ENCODE results near the gene WARS2.
"Not testable (repeated sequence)": the region's sequence is repeated elsewhere in the genome, so short reads cannot be mapped to it uniquely, and the experiment has no call there.

WARS2 gene

GRCh38 chr1:119139403-119139802, 1.1 kb downstream of the WARS2 start:
- DNase-seq = no peak

- no peak for DNase-seq
These were observed 4.1 kb downstream of the WARS2 start for GRCh38 chr1:119136401-119136800.

- no peak for DNase-seq
These were observed 6.5 kb downstream of the WARS2 start for GRCh38 chr1:119133987-119134386.

GRCh38 chr1:119132179-119132578, 8.3 kb downstream of the WARS2 start:
- peak; percentile 12 for DNase-seq

GRCh38 chr1:119125874-119126273, 14.6 kb downstream of the WARS2 start:
- no peak for DNase-seq

- DNase-seq = no peak
These were observed 15.7 kb downstream of the WARS2 start for GRCh38 chr1:119124764-119125163.

- DNase-seq = not testable (repeated sequence)
These were observed 18.6 kb downstream of the WARS2 start for GRCh38 chr1:119121872-119122271.

GRCh38 chr1:119116725-119117124, 23.7 kb downstream of the WARS2 start:
- no peak for DNase-seq

GRCh38 chr1:119115736-119116135, 24.7 kb downstream of the WARS2 start:
- no peak for DNase-seq

GRCh38 chr1:119115311-119115710, 25.1 kb downstream of the WARS2 start:
- DNase-seq = peak; percentile 95

- peak; percentile 89 for DNase-seq
These were observed 25.7 kb downstream of the WARS2 start for GRCh38 chr1:119114786-119115185.

GRCh38 chr1:119112791-119113190, 27.7 kb downstream of the WARS2 start:
- DNase-seq = no peak

- no peak for DNase-seq
These were observed 28.2 kb downstream of the WARS2 start for GRCh38 chr1:119112244-119112643.

- no peak for DNase-seq
These were observed 31.5 kb downstream of the WARS2 start for GRCh38 chr1:119108988-119109387.

- DNase-seq = no peak
These were observed 36.7 kb downstream of the WARS2 start for GRCh38 chr1:119103764-119104163.

- no peak for DNase-seq
These were observed 38.4 kb downstream of the WARS2 start for GRCh38 chr1:119102051-119102450.

- DNase-seq = no peak
These were observed 38.9 kb downstream of the WARS2 start for GRCh38 chr1:119101563-119101962.

GRCh38 chr1:119099775-119100174, 40.7 kb downstream of the WARS2 start:
- DNase-seq = no peak

- DNase-seq = no peak
These were observed 43.1 kb downstream of the WARS2 start for GRCh38 chr1:119097380-119097779.

GRCh38 chr1:119093721-119094120, 46.7 kb downstream of the WARS2 start:
- DNase-seq = no peak

- no peak for DNase-seq
These were observed 48.8 kb downstream of the WARS2 start for GRCh38 chr1:119091618-119092017.

- DNase-seq = no peak
These were observed 50.2 kb downstream of the WARS2 start for GRCh38 chr1:119090250-119090649.

GRCh38 chr1:119086830-119087229, 53.6 kb downstream of the WARS2 start:
- no peak for DNase-seq

- no peak for DNase-seq
These were observed 55.7 kb downstream of the WARS2 start for GRCh38 chr1:119084798-119085197.

- no peak for DNase-seq
These were observed 56.5 kb downstream of the WARS2 start for GRCh38 chr1:119083980-119084379.

GRCh38 chr1:119083479-119083878, 57.0 kb downstream of the WARS2 start:
- no peak for DNase-seq
